Bone marrow (tissue), 2 donors: ENCODE data around the gene CST7.
A peak's percentile ranks its signal among the peaks of the same experiment; 100 is the strongest.

Source experiments
- DNase-seq, 2 donors: peaks; one replicate each; lab custom pipeline; 2025; lab: John Stamatoyannopoulos, UW

Gene CST7

DNA sequence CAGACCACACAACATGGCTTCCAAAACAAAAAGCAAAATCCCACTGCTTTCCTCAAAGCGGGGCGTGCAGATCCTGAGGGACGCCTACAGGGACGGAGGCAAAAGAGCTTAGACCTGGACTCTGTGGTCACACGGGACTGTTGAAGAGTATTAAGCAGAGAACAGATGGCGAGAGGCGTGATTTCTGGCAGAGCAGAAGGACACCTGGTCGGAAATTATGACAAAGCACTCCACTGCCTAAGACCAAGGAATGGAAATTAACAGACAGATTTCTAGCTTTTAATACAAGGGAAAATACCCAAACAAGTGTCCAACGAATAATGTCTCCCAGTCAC, 15.4 kb downstream of the CST7 start:
- DNase-seq: no peak

DNA sequence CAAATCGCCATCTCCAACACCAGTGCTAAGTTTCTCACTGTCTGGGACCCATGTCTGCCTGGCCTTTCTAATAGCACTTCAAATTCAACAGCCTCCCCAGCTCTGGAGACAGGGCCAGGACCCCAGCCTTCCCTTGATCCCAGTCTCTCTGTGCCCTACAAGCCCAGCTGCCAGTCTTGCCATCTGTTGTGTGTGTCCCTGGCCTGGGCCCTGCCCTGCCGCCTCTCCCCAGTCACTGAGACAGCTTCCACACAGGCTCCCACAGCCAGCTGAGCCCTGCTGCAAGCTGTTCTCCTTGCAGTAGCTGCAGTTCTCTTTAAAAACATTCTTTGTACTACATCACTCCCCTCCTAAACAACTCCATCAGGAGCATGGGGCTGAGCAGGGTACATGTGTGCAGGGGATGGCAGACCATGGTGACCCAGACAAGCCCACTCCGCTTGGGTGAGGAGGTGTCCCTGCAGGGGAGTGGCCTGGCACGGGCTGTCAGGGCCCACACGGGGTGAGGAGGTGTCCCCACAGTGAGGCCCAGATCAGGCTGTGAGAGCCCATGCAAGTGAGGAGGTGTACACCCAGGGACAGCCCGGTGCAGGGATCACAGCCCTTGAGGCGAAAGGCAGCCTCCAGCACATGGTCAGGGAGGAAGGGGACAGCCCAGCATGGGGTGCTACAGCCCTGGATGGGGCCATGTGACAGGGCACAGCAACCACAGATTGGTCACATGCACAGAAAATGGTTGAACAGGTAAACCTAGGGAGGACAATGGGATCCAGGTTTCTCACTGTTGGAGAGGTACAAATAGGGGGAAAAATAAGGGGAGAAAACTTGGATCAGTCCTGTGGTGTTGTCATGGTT, 16.2 kb downstream of the CST7 start:
- no peak for DNase-seq

DNA sequence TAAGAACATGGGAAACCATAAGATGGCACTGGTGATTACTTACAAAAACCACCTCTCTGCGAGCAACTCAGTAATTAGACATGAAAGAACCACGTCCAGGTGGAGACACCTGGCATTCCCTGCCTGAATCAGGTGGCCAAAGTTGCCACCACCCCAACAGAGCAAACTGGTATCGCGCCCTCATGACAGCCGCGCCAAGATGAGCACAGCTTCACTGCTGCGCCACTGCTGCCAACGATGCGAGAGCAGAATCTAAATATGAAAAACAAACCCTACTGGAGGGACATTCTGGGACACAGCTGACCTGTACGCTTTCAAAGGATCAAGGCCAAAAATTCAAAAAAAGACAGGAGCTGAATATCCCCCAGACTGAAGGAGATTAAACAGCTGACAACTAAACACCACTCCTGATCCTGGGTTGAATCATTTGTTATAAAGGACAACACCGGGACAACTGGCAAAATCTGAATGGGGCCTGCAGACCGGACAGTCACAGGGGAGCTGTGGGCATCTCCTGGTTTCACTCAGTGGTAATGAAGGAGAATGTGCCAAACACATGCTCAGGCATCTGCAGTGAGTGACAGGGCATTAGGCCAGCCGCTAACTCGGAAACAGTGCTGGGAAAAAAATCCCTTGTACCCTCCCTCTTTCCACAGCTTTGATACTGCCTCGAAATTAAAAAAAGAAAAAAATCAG, 17.4 kb downstream of the CST7 start:
- no peak for DNase-seq

GRCh38 chr20:24968278-24968800, 19.3 kb downstream of the CST7 start:
- no peak for DNase-seq

- no peak for DNase-seq
Measured at GRCh38 chr20:24969186-24970029, 20.3 kb downstream of the CST7 start.

- no peak for DNase-seq
Measured at GRCh38 chr20:24970030-24970553, 21.0 kb downstream of the CST7 start.

DNA sequence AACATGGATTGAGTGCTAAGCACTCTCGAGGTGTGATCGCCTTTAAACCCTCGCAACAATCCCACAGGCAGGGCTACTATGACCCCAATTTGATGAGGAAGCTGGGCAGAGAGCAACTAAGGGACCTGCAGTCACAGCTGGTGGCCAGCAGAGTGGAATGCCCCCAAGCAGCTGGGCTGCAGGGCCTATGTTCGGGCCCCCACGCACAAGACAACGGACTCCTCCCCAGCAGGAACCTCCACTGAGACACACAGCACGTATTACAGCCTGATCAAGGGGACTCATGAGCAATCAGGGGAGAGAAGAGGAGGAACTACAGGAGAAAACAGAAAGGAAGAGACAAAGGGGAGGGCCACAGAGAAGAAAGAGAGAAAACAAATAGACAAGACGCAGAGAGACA, 21.7 kb downstream of the CST7 start:
- no peak for DNase-seq

DNA sequence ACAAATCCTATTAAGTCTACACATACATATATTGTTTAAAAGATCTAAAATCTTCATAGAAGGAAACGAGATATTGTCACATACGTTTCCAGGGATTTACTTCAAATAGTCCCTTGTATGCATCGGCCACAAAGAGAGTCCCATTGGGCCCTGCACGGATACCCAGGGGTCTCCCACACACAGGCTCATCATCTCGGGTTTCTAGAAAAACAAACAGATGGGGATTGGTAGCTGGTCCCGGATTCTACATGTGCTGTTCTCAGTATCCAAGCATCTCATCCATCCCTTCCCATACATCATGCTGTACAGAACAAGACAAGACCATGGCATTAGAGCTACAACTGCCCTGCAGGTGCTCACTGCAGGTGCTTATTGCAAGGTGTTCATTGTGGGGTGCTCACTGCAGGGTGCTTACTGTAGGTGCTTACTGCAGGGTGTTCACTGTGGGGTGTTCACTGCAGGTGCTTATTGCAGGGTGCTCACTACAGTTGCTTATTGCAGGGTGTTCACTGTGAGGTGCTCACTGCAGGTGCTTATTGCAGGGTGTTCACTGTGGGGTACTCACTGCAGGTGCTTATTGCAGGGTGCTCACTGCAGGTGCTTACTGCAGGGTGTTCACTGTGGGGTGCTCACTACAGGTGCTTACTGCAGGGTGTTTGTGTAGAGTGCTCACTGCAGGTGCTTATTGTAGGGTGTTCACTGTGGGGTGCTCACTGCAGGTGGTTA, 22.5 kb downstream of the CST7 start:
- DNase-seq: no peak

- no peak for DNase-seq
Measured at GRCh38 chr20:24972341-24972740, 23.3 kb downstream of the CST7 start.

- DNase-seq: no peak
Measured at GRCh38 chr20:24977336-24977735, 28.3 kb downstream of the CST7 start.

- DNase-seq: no peak
Measured at GRCh38 chr20:24977797-24978196, 28.7 kb downstream of the CST7 start.

DNA sequence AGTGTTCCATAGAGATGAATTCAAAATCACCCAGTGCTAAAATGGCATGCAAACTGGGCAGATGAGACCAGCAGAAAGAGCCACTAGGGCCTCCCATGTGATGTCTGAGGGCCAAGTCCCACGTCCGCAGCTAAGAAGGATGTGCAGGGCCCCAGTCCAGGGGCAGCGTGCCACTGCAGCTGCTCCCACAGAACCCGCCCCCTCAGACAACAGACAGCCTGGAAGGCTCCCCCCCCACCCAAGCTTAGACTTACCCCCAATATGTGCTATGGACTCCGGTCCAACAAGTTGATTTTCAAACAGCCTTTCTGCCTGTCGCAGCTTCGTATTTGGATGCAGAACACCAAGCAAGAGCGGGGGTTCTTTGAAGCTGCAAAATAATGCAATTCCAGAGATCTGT, 29.4 kb downstream of the CST7 start:
- no peak for DNase-seq

- no peak for DNase-seq
Measured at GRCh38 chr20:24979036-24979960, 30.2 kb downstream of the CST7 start.

DNA sequence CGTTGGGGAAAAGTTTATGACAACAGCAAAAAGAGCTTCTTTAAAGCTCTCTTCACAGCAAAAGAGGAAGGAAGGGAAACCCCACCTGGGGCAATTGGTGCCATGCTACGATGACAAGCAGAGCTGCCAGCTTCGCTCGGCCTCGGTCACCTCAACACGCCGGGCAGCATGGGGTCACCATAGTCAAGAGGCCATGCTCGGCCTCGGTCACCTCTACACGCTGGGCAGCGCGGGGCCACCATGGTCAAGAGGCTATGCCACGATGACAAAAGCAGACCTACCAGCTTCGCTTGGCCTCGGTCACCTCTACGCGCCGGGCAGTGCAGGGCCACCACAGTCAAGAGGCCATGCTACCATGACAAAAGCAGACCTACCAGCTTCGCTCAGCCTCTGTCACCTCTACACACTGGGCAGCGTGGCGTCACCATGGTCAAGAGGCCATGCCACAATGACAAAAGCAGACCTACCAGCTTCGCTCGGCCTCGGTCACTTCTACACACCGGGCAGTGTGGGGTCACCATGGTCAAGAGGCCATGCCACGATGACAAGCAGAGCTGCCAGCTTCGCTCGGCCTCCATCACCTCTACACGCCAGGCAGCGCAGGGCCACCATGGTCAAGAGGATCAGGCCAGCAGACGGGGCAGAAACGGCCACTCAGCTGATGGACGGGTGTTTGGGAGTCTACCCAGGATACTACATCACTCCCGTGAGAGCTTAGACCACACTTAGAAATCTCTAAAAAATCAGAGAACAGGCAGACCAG, 31.4 kb downstream of the CST7 start:
- DNase-seq: no peak

DNA sequence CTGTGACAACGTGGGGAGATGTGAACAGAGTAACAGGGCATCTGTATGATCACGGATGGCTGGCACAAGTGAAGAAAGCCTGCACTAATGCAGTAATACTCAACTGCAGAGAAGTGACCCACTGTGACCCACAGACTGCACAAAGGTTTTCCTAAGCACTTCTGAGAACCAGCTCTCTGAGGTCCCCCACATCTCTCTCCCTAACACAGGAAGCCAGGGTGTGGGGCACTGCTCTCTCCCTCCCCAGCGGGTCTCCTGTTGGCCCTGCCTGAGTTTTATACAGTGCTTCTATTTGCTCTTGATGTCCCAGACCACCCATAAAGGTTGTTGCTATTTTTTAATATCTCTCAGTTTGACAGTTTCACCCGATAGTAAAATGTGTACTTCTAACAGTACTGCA, 32.2 kb downstream of the CST7 start:
- no peak for DNase-seq

DNA sequence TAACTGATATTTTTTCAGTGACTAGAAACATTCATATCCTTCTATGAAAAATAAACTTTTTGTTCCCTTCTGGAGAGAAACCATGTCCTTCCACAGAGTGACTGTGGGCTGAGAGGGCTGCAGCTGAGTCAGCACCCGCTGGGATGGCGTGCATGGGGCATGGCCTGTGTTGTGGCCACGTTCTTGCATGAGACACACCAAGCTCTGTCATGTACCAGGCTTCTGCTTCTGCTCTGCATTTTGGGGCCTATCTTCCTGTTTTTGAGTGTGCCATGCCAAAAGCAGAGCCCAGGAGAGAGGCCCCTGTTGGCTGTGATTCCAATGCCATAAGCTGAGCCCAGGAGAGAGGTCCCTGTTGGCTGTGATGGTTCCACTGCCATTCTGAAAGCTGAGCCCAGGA, 32.7 kb downstream of the CST7 start:
- peak in 1 of 2 donors; percentile 9 for DNase-seq

DNA sequence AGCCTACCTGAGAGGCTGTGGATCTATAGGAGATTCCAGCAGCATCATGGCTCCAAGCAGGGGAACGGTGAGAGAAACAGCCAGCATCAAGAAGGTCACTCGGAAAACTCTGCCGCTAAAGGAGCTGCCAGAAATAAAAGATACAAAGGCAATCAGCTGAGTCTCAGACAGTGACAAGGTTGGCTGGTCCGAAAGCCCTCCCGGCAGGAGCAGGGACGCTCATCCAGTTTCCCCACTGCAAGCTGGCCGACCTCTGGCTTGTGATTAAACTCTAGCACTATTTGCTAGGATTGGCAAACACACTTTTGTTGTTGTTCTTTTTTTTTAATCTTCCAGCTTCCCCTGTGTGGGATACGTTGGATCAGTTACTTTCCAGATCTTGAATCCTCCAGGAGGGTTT, 34.8 kb downstream of the CST7 start:
- no peak for DNase-seq

- no peak for DNase-seq
Measured at GRCh38 chr20:24984961-24985640, 36.0 kb downstream of the CST7 start.

GRCh38 chr20:24985802-24986201, 36.7 kb downstream of the CST7 start:
- DNase-seq: no peak
